ENCODE measurements around the gene MAP2. TPM values are rescaled to one million over a fixed set of nuclear protein-coding genes. Genes with fewer than 3 reads are reported as not detected.

The MAP2 gene
- total RNA-seq, 1 experiment from 2014 or later: 2.5 TPM

GRCh38 chr2:209648714-209649113, 224.9 kb downstream of the MAP2 start:
- in situ Hi-C loops (cut with HindIII; ENCODE audit: low pct_unique_long_range_greater_than_20kb, low sequenced_read_pairs): no loop called here
- no peak for DNase-seq (ENCODE audit: low read depth, low spot score)

GRCh38 chr2:209653134-209653533, 229.3 kb downstream of the MAP2 start:
- in situ Hi-C loops (cut with HindIII; ENCODE audit: low pct_unique_long_range_greater_than_20kb, low sequenced_read_pairs): no loop called here

GRCh38 chr2:209661286-209661894, 237.5 kb downstream of the MAP2 start:
- in situ Hi-C loops (cut with HindIII; ENCODE audit: low pct_unique_long_range_greater_than_20kb, low sequenced_read_pairs): no loop called here
- DNase-seq (ENCODE audit: low read depth, low spot score): no peak

More at GRCh38 chr2:209653134-209653533, 229.3 kb downstream of the MAP2 start:
- no peak for DNase-seq (ENCODE audit: low read depth, low spot score)

- in situ Hi-C loops (cut with HindIII; ENCODE audit: low pct_unique_long_range_greater_than_20kb, low sequenced_read_pairs): no loop called here
- DNase-seq (ENCODE audit: low read depth, low spot score): no peak
Observed at GRCh38 chr2:209662021-209662420, 238.2 kb downstream of the MAP2 start.

GRCh38 chr2:209663139-209663538, 239.3 kb downstream of the MAP2 start:
- no peak for DNase-seq (ENCODE audit: low read depth, low spot score)
- in situ Hi-C loops (cut with HindIII; ENCODE audit: low pct_unique_long_range_greater_than_20kb, low sequenced_read_pairs): no loop called here

- no peak for DNase-seq (ENCODE audit: low read depth, low spot score)
- in situ Hi-C loops (cut with HindIII; ENCODE audit: low pct_unique_long_range_greater_than_20kb, low sequenced_read_pairs): no loop called here
Observed at GRCh38 chr2:209663656-209664055, 239.8 kb downstream of the MAP2 start.

GRCh38 chr2:209666296-209666695, 242.4 kb downstream of the MAP2 start:
- peak; percentile 64 for DNase-seq (ENCODE audit: low read depth, low spot score)
- in situ Hi-C loops (cut with HindIII; ENCODE audit: low pct_unique_long_range_greater_than_20kb, low sequenced_read_pairs): no loop called here

GRCh38 chr2:209671020-209671680, 247.3 kb downstream of the MAP2 start:
- in situ Hi-C loops (cut with HindIII; ENCODE audit: low pct_unique_long_range_greater_than_20kb, low sequenced_read_pairs): no loop called here

GRCh38 chr2:209673811-209674210, 250.0 kb downstream of the MAP2 start:
- in situ Hi-C loops (cut with HindIII; ENCODE audit: low pct_unique_long_range_greater_than_20kb, low sequenced_read_pairs): no loop called here
- no peak for DNase-seq (ENCODE audit: low read depth, low spot score)

More at GRCh38 chr2:209671020-209671680, 247.3 kb downstream of the MAP2 start:
- no peak for DNase-seq (ENCODE audit: low read depth, low spot score)

GRCh38 chr2:209680596-209680995, 256.7 kb downstream of the MAP2 start:
- in situ Hi-C loops (cut with HindIII; ENCODE audit: low pct_unique_long_range_greater_than_20kb, low sequenced_read_pairs): no loop called here
- no peak for DNase-seq (ENCODE audit: low read depth, low spot score)

GRCh38 chr2:209681201-209681735, 257.4 kb downstream of the MAP2 start:
- peak; percentile 74 for DNase-seq (ENCODE audit: low read depth, low spot score)
- in situ Hi-C loops (cut with HindIII; ENCODE audit: low pct_unique_long_range_greater_than_20kb, low sequenced_read_pairs): no loop called here

GRCh38 chr2:209682646-209683045, 258.8 kb downstream of the MAP2 start:
- in situ Hi-C loops (cut with HindIII; ENCODE audit: low pct_unique_long_range_greater_than_20kb, low sequenced_read_pairs): no loop called here
- no peak for DNase-seq (ENCODE audit: low read depth, low spot score)

- in situ Hi-C loops (cut with HindIII; ENCODE audit: low pct_unique_long_range_greater_than_20kb, low sequenced_read_pairs): no loop called here
- DNase-seq (ENCODE audit: low read depth, low spot score): no peak
Observed at GRCh38 chr2:209685340-209685739, 261.5 kb downstream of the MAP2 start.

GRCh38 chr2:209685963-209686362, 262.1 kb downstream of the MAP2 start:
- in situ Hi-C loops (cut with HindIII; ENCODE audit: low pct_unique_long_range_greater_than_20kb, low sequenced_read_pairs): no loop called here
- no peak for DNase-seq (ENCODE audit: low read depth, low spot score)

- in situ Hi-C loops (cut with HindIII; ENCODE audit: low pct_unique_long_range_greater_than_20kb, low sequenced_read_pairs): no loop called here
- DNase-seq (ENCODE audit: low read depth, low spot score): no peak
Observed at GRCh38 chr2:209686448-209686847, 262.6 kb downstream of the MAP2 start.

GRCh38 chr2:209687323-209687969, 263.6 kb downstream of the MAP2 start:
- in situ Hi-C loops (cut with HindIII; ENCODE audit: low pct_unique_long_range_greater_than_20kb, low sequenced_read_pairs): no loop called here
- DNase-seq (ENCODE audit: low read depth, low spot score): no peak

- DNase-seq (ENCODE audit: low read depth, low spot score): no peak
- in situ Hi-C loops (cut with HindIII; ENCODE audit: low pct_unique_long_range_greater_than_20kb, low sequenced_read_pairs): no loop called here
Observed at GRCh38 chr2:209688385-209688784, 264.5 kb downstream of the MAP2 start.

GRCh38 chr2:209690029-209690754, 266.3 kb downstream of the MAP2 start:
- in situ Hi-C loops (cut with HindIII; ENCODE audit: low pct_unique_long_range_greater_than_20kb, low sequenced_read_pairs): no loop called here
- no peak for DNase-seq (ENCODE audit: low read depth, low spot score)
